Ramos (cell line): Measurements from ENCODE around the gene NOX5.

Experiments
- in situ Hi-C: fragments of 300-500 bp; cut with MboI; formaldehyde crosslinking; loops from one replicate; pipeline ENCODE4 v1.14.3; 2022; ENCODE audit warnings: low sequenced_read_pairs; ENCODE audit not compliant: unreplicated experiment

NOX5 gene

GRCh38 chr15:69091654-69092053 is 77.2 kb downstream of the NOX5 start:
- in situ Hi-C loops, result no loop called here

- in situ Hi-C loops, result no loop called here
These were observed 77.7 kb downstream of the NOX5 start for GRCh38 chr15:69092159-69092558.

GRCh38 chr15:69093127-69093526 is 78.6 kb downstream of the NOX5 start:
- in situ Hi-C loops, result no loop called here

GRCh38 chr15:69093614-69094013 is 79.1 kb downstream of the NOX5 start:
- in situ Hi-C loops, result no loop called here

GRCh38 chr15:69094124-69094921 is 79.8 kb downstream of the NOX5 start:
- in situ Hi-C loops, result no loop called here

- in situ Hi-C loops, result no loop called here
These were observed 80.8 kb downstream of the NOX5 start for GRCh38 chr15:69095274-69095673.

- in situ Hi-C loops, result no loop called here
These were observed 81.7 kb downstream of the NOX5 start for GRCh38 chr15:69096196-69096595.

GRCh38 chr15:69096626-69097025 is 82.1 kb downstream of the NOX5 start:
- in situ Hi-C loops, result no loop called here

GRCh38 chr15:69098771-69099170 is 84.3 kb downstream of the NOX5 start:
- in situ Hi-C loops, result no loop called here

GRCh38 chr15:69099941-69100340 is 85.4 kb downstream of the NOX5 start:
- in situ Hi-C loops, result no loop called here

GRCh38 chr15:69100821-69101220 is 86.3 kb downstream of the NOX5 start:
- in situ Hi-C loops, result no loop called here

- in situ Hi-C loops, result no loop called here
These were observed 89.7 kb downstream of the NOX5 start for GRCh38 chr15:69104050-69104750.

GRCh38 chr15:69105451-69105985 is 91.0 kb downstream of the NOX5 start:
- in situ Hi-C loops, result no loop called here

GRCh38 chr15:69107025-69107620 is 92.6 kb downstream of the NOX5 start:
- in situ Hi-C loops, result no loop called here
